ENCODE measurements around the gene RPL10A. TPM values are rescaled to one million over a fixed set of nuclear protein-coding genes. Genes with fewer than 3 reads are reported as not detected.

The RPL10A gene
- total RNA-seq, 2 experiments from 2014 or later: 1,952 to 2,334 TPM

GRCh38 chr6:35449287-35449881, 18.8 kb upstream of the RPL10A start:
- intact Hi-C loops (cut with DNase I, micrococcal nuclease): loop anchor here (1.0 kb wide), 2 partner anchors 107 to 152 kb away; partner anchors contain the start of genes DEF6 (in 2 of the 2) and PPARD (in 2 of the 2)
- H3K36me3 Mint-ChIP-seq (ENCODE audit: low read depth): no peaks in the 10 kb centered on the region
- peaks cover 31% of the 10 kb centered on the region for H3K4me1 Mint-ChIP-seq
- no peaks in the 10 kb centered on the region for H3K27me3 Mint-ChIP-seq
- ChIA-PET CTCF (interaction anchor here (0.5 to 8.4 kb wide), 34 partner anchors 12 to 919 kb away, joined by 3 to 181 read pairs (median 4); partner anchors contain the start of genes DEF6, PPARD and RPL10A), POLR2A (interaction anchor here (0.8 to 1.3 kb wide), 4 partner anchors 105 to 151 kb away, joined by 3 to 6 read pairs (median 3); partner anchors contain the start of gene PPARD)
- ATAC-seq (peak; percentile 68), DNase-seq (peak; percentile 57)
- no peak overlapping the region for H3K4me3 Mint-ChIP-seq
- H3K9me3 Mint-ChIP-seq (ENCODE audit: low read depth): no peaks in the 10 kb centered on the region
- H3K27ac Mint-ChIP-seq: no peak overlapping the region

GRCh38 chr6:35451354-35452182, 16.6 kb upstream of the RPL10A start:
- intact Hi-C loops (cut with DNase I, micrococcal nuclease): loop anchor here (1.0 to 5.0 kb wide), 7 partner anchors 17 to 563 kb away; partner anchors contain the start of genes RPL10A (in 2 of the 2), ANKS1A (in 1 of the 2), TAF11 (in 1 of the 2) and TEAD3 (in 1 of the 2)
- ATAC-seq (no peak), DNase-seq (no peak)
- Mint-ChIP-seq H3K4me3 (peak overlapping the region; percentile 82), H3K27ac (no peak overlapping the region), H3K36me3 (ENCODE audit: low read depth) (peaks cover 10% of the 10 kb centered on the region), H3K9me3 (ENCODE audit: low read depth) (no peaks in the 10 kb centered on the region), H3K27me3 (no peaks in the 10 kb centered on the region), H3K4me1 (peaks cover 30% of the 10 kb centered on the region)
- POLR2A ChIA-PET: interaction anchor here (0.9 to 1.4 kb wide), 3 partner anchors 12 to 106 kb away, joined by 3 to 7 read pairs (median 3); partner anchors contain the start of gene RPL10A
- CTCF ChIA-PET: interaction anchor here (0.6 to 8.4 kb wide), 11 partner anchors 15 to 288 kb away, joined by 3 to 181 read pairs (median 3); partner anchors contain the start of genes DEF6, PPARD and RPL10A

- Mint-ChIP-seq H3K9me3 (ENCODE audit: low read depth) (no peaks in the 10 kb centered on the region), H3K27me3 (no peaks in the 10 kb centered on the region), H3K36me3 (ENCODE audit: low read depth) (peaks cover 11% of the 10 kb centered on the region), H3K27ac (peak within 1 kb of the TSS; percentile 47), H3K4me1 (peaks cover 30% of the 10 kb centered on the region), H3K4me3 (peak within 1 kb of the TSS; percentile 82)
- intact Hi-C loops (cut with DNase I, micrococcal nuclease): loop anchor here (1.0 to 5.0 kb wide), 7 partner anchors 16 to 564 kb away; partner anchors contain the start of genes RPL10A (in 2 of the 2), ANKS1A (in 1 of the 2), TAF11 (in 1 of the 2) and TEAD3 (in 1 of the 2)
- DNase-seq (peak; percentile 95), ATAC-seq (peak; percentile 89)
- CTCF ChIA-PET: interaction anchor here (0.6 to 8.4 kb wide), 9 partner anchors 14 to 976 kb away, joined by 3 to 181 read pairs (median 3); partner anchors contain the start of genes PPARD and RPL10A
- POLR2A ChIA-PET: interaction anchor here (0.9 to 1.4 kb wide), 2 partner anchors 11 to 15 kb away, joined by 3 to 7 read pairs; partner anchors contain the start of gene RPL10A
These were observed 15.8 kb upstream of the RPL10A start, which contains the start of gene FANCE for GRCh38 chr6:35452183-35453090. TSS of gene FANCE (plus strand) at chr6:35452338. CDS start at chr6:35452546, 208 bp downstream.

GRCh38 chr6:35453236-35453635, 15.0 kb upstream of the RPL10A start:
- Mint-ChIP-seq H3K9me3 (ENCODE audit: low read depth) (no peaks in the 10 kb centered on the region), H3K4me3 (peak overlapping the region; percentile 82), H3K36me3 (ENCODE audit: low read depth) (peaks cover 18% of the 10 kb centered on the region), H3K27ac (no peak overlapping the region), H3K4me1 (peaks cover 30% of the 10 kb centered on the region), H3K27me3 (no peaks in the 10 kb centered on the region)
- ATAC-seq (no peak), DNase-seq (no peak)
- CTCF ChIA-PET: interaction anchor here (0.9 to 8.4 kb wide), 5 partner anchors 13 to 155 kb away, joined by 3 to 181 read pairs (median 8); partner anchors contain the start of genes DEF6, PPARD and RPL10A
- intact Hi-C loops (cut with DNase I, micrococcal nuclease): loop anchor here in 1 of 2 experiments (2.0 to 5.0 kb wide), 2 partner anchors 279 to 564 kb away; partner anchors contain the start of genes ANKS1A and TAF11
- POLR2A ChIA-PET: interaction anchor here (1.4 kb wide), 1 partner anchor 15 kb away, joined by 7 read pairs; the partner anchor contains the start of gene RPL10A

GRCh38 chr6:35454391-35455110, 13.7 kb upstream of the RPL10A start:
- intact Hi-C loops (cut with DNase I, micrococcal nuclease): loop anchor here in 1 of 2 experiments (5.0 kb wide), 1 partner anchor 278 kb away; no protein-coding TSS in a partner anchor
- CTCF ChIA-PET: interaction anchor here (0.6 to 4.7 kb wide), 3 partner anchors 12 to 157 kb away, joined by 3 to 23 read pairs (median 8); partner anchors contain the start of genes DEF6 and RPL10A
- Mint-ChIP-seq H3K4me3 (peak overlapping the region; percentile 82), H3K36me3 (ENCODE audit: low read depth) (peaks cover 25% of the 10 kb centered on the region), H3K27me3 (no peaks in the 10 kb centered on the region), H3K27ac (no peak overlapping the region), H3K4me1 (peaks cover 27% of the 10 kb centered on the region), H3K9me3 (ENCODE audit: low read depth) (no peaks in the 10 kb centered on the region)
- no peak for DNase-seq
- no peak for ATAC-seq
- POLR2A ChIA-PET: interaction anchor here (0.8 kb wide), 1 partner anchor 107 kb away, joined by 5 read pairs; no protein-coding TSS in a partner anchor

GRCh38 chr6:35457907-35458306, 10.3 kb upstream of the RPL10A start:
- ATAC-seq: no peak
- no peak for DNase-seq
- Mint-ChIP-seq H3K27ac (no peak overlapping the region), H3K36me3 (ENCODE audit: low read depth) (peaks cover 46% of the 10 kb centered on the region), H3K4me3 (no peak overlapping the region), H3K27me3 (no peaks in the 10 kb centered on the region), H3K4me1 (peaks cover 16% of the 10 kb centered on the region), H3K9me3 (ENCODE audit: low read depth) (no peaks in the 10 kb centered on the region)
- ChIA-PET CTCF (interaction anchor here (1.0 to 4.7 kb wide), 2 partner anchors 9 to 93 kb away, joined by 3 to 23 read pairs; partner anchors contain the start of gene RPL10A), POLR2A (interaction anchor here (1.0 kb wide), 1 partner anchor 8 kb away, joined by 3 read pairs; no protein-coding TSS in a partner anchor)
- intact Hi-C loops (cut with DNase I, micrococcal nuclease): no loop called here

- POLR2A ChIA-PET: no interaction called here
- CTCF ChIA-PET: interaction anchor here (0.6 kb wide), 1 partner anchor 116 kb away, joined by 5 read pairs; no protein-coding TSS in a partner anchor
- Mint-ChIP-seq H3K27ac (no peak overlapping the region), H3K9me3 (ENCODE audit: low read depth) (no peaks in the 10 kb centered on the region), H3K4me3 (no peak overlapping the region), H3K36me3 (ENCODE audit: low read depth) (peaks cover 50% of the 10 kb centered on the region), H3K4me1 (no peaks in the 10 kb centered on the region), H3K27me3 (no peaks in the 10 kb centered on the region)
- intact Hi-C loops (cut with DNase I, micrococcal nuclease): no loop called here
- no peak for ATAC-seq
- no peak for DNase-seq
These were observed 6.9 kb upstream of the RPL10A start for GRCh38 chr6:35461270-35461669.

- POLR2A ChIA-PET: interaction anchor here (0.5 to 1.0 kb wide), 3 partner anchors 11 to 712 kb away, joined by 3 read pairs; partner anchors contain the start of gene FANCE
- H3K36me3 Mint-ChIP-seq (ENCODE audit: low read depth): peaks cover 49% of the 10 kb centered on the region
- H3K27ac Mint-ChIP-seq: no peak overlapping the region
- intact Hi-C loops (cut with DNase I, micrococcal nuclease): no loop called here
- ATAC-seq: no peak
- no peak for DNase-seq
- no peak overlapping the region for H3K4me3 Mint-ChIP-seq
- CTCF ChIA-PET: interaction anchor here (0.6 to 1.0 kb wide), 9 partner anchors 13 to 171 kb away, joined by 3 to 6 read pairs (median 3); partner anchors contain the start of gene PPARD
- peaks cover 10% of the 10 kb centered on the region for H3K4me1 Mint-ChIP-seq
- no peaks in the 10 kb centered on the region for H3K27me3 Mint-ChIP-seq
- no peaks in the 10 kb centered on the region for H3K9me3 Mint-ChIP-seq (ENCODE audit: low read depth)
These were observed 4.9 kb upstream of the RPL10A start for GRCh38 chr6:35463292-35463691.

GRCh38 chr6:35465646-35466045, 2.6 kb upstream of the RPL10A start:
- ATAC-seq (no peak), DNase-seq (no peak)
- H3K4me3 Mint-ChIP-seq: no peak overlapping the region

More at GRCh38 chr6:35465646-35466045, 2.6 kb upstream of the RPL10A start:
- Mint-ChIP-seq H3K9me3 (ENCODE audit: low read depth) (no peaks in the 10 kb centered on the region), H3K4me1 (peaks cover 22% of the 10 kb centered on the region), H3K27ac (no peak overlapping the region), H3K36me3 (ENCODE audit: low read depth) (peaks cover 57% of the 10 kb centered on the region), H3K27me3 (no peaks in the 10 kb centered on the region)
- intact Hi-C loops (cut with DNase I, micrococcal nuclease): loop anchor here in 1 of 2 experiments (5.0 kb wide), 1 partner anchor 222 kb away; the partner anchor contains the start of gene FKBP5
- POLR2A ChIA-PET: interaction anchor here (1.0 kb wide), 1 partner anchor 8 kb away, joined by 3 read pairs; no protein-coding TSS in a partner anchor
- CTCF ChIA-PET: interaction anchor here (0.6 to 3.9 kb wide), 7 partner anchors 9 to 170 kb away, joined by 3 to 38 read pairs (median 5); partner anchors contain the start of genes DEF6 and FANCE
